AG09309 (cell line): Measurements from ENCODE around the gene ZNF227.
"Not testable (repeated sequence)": the region's sequence is repeated elsewhere in the genome, so short reads cannot be mapped to it uniquely, and the experiment has no call there.

Experiments used
- DNase-seq: peaks from one replicate; pipeline ENCODE4 v3.0.0-alpha.2; 2010; ENCODE audit warnings: low read depth
- H3K4me3 ChIP-seq: 2 replicates; pipeline ENCODE4 v1.5.1; 2011; ENCODE audit warnings: mild to moderate bottlenecking, low read depth, low read length, moderate library complexity; ENCODE audit not compliant: control insufficient read depth
- CTCF ChIP-seq: IDR thresholded peaks from 2 replicates; pipeline ENCODE4 v1.5.1; 2011; ENCODE audit warnings: mild to moderate bottlenecking, low read depth, low read length, inconsistent platforms; ENCODE audit not compliant: insufficient read depth, control insufficient read depth; ENCODE audit errors: missing control alignments

ZNF227 gene

DNA sequence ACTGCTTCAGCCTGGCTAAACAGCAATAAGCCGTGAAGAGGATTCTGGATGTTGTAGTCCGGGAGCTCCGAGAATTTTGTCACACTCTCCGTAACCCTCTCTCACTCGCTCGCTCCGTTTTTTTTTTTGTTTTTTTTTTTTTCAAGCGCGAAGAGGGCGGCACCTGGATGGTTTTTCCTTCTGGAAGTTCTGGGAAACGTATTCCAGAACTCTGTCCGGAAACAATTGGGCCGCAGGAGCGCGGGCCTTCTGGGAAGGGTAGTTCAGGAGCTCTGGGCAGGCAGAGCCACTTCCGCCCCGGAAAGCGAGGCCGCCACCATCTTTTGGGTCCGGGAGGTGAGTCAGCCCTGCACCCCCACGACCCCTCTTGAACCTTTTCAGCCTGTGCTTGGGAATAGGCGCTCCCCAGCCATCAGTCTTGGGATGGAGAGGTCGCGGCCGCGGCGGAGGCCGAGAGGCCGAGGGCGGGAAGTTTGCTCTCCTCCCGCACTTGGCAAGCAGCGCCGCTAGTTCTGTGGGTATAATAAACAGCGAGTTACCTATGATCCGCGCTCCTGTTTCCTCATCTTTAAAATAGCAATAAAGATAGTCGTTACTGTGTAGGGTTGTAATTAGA, at the start of gene ZNF227:
ZNF227 (plus strand) TSS at position 283 of the 616 bp plus-strand sequence. CDS start 5,261 bp downstream, outside the sequence.
- peak within 1 kb of the TSS; percentile 86 for H3K4me3 ChIP-seq
- peak; percentile 84 for DNase-seq
- TF ChIP-seq CTCF, result no peak

DNA sequence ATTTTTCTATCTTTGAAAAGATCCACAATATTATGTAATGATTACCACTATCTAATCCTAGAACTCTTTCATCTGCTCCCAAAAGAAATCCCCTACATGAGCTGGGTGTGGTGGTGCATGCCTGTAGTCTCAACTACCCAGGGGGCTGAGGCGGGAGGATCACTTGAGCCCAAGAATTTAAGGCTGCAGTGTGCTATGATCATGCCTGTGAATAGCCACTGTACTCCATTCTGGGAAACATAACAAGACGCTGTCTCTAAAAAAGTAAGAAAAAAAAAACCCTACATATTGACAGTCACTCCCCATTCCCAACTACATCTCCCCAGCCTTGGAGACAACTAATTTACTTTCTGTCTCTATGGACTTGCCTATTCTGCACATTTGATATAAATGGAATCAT, 48.5 kb upstream of the ZNF227 start:
- no peak for DNase-seq
- TF ChIP-seq CTCF, result no peak
- H3K4me3 ChIP-seq, result no peak overlapping the region

- no peak for TF ChIP-seq CTCF
- DNase-seq, result no peak
- H3K4me3 ChIP-seq, result peak overlapping the region; percentile 94
Observed at GRCh38 chr19:44164327-44164672, 48.0 kb upstream of the ZNF227 start.

GRCh38 chr19:44164673-44165512, 47.4 kb upstream of the ZNF227 start, which contains the start of gene ZNF226:
Gene ZNF226 (plus strand): TSS chr19:44165100. CDS start chr19:44170081, 4,981 bp downstream.
- peak; percentile 96 for DNase-seq
- H3K4me3 ChIP-seq, result peak within 1 kb of the TSS; percentile 94
- TF ChIP-seq CTCF, result no peak

DNA sequence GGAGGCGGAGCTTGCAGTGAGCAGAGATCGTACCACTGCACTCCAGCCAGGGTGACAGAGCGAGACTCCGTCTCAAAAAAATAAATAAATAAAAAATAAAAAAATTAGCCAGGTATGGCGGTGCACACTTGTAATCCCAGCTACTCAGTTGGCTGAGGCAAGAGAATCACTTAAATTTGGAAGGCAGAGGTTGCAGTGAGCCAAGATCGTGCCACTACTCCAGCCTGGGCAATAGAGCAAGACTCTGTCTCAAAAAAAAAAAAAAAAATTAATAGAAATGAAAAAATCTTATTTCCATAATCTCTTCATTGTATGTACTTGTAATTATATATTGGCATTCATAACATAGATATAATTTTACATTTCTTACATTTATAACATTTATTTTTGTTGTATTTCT, 41.7 kb upstream of the ZNF227 start:
- not testable (repeated sequence) for DNase-seq, H3K4me3 ChIP-seq

DNA sequence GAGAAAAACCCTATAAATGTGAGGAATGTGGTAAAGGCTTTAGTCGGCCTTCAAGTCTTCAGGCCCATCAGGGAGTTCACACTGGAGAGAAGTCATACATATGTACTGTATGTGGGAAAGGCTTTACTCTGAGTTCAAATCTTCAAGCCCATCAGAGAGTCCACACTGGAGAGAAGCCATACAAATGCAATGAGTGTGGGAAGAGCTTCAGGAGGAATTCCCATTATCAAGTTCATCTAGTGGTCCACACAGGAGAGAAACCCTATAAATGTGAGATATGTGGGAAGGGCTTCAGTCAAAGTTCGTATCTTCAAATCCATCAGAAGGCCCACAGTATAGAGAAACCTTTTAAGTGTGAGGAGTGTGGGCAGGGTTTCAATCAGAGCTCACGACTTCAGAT, 35.7 kb upstream of the ZNF227 start:
- no peak for DNase-seq
- H3K4me3 ChIP-seq, result no peak overlapping the region
- TF ChIP-seq CTCF, result no peak

GRCh38 chr19:44180968-44181367, 31.4 kb upstream of the ZNF227 start:
- DNase-seq, result no peak
- TF ChIP-seq CTCF, result no peak

More at GRCh38 chr19:44180968-44181367, 31.4 kb upstream of the ZNF227 start:
- no peak overlapping the region for H3K4me3 ChIP-seq
